Activated CD4-positive, CD25-positive, alpha-beta regulatory T cell treated with anti-CD3 and anti-CD28 coated beads, Interleukin-2, amount 50 U/mL, for 72 hours (primary cell): ENCODE results near the gene PRKCH.

ENCODE experiments used
- DNase-seq: peaks from one replicate; pipeline ENCODE4 v3.0.0; 2021

The PRKCH gene

GRCh38 chr14:61499991-61500390, 178.6 kb downstream of the PRKCH start:
- DNase-seq = no peak

- no peak for DNase-seq
These were observed 180.5 kb downstream of the PRKCH start for GRCh38 chr14:61501714-61502458.

GRCh38 chr14:61502459-61503093, 181.2 kb downstream of the PRKCH start:
- DNase-seq = no peak

GRCh38 chr14:61503167-61503801, 181.9 kb downstream of the PRKCH start:
- no peak for DNase-seq

GRCh38 chr14:61504901-61505300, 183.5 kb downstream of the PRKCH start:
- no peak for DNase-seq

- no peak for DNase-seq
These were observed 184.7 kb downstream of the PRKCH start for GRCh38 chr14:61505815-61506809.

GRCh38 chr14:61508526-61508925, 187.1 kb downstream of the PRKCH start:
- DNase-seq = no peak

- DNase-seq = no peak
These were observed 189.6 kb downstream of the PRKCH start for GRCh38 chr14:61510736-61511557.

GRCh38 chr14:61511558-61511948, 190.2 kb downstream of the PRKCH start:
- no peak for DNase-seq

- no peak for DNase-seq
These were observed 190.9 kb downstream of the PRKCH start for GRCh38 chr14:61512026-61512834.

GRCh38 chr14:61513986-61514830, 192.8 kb downstream of the PRKCH start:
- no peak for DNase-seq

- DNase-seq = no peak
These were observed 193.5 kb downstream of the PRKCH start for GRCh38 chr14:61514927-61515326.

GRCh38 chr14:61515436-61516117, 194.2 kb downstream of the PRKCH start:
- DNase-seq = no peak

GRCh38 chr14:61516118-61516743, 194.9 kb downstream of the PRKCH start:
- DNase-seq = no peak

- no peak for DNase-seq
These were observed 195.7 kb downstream of the PRKCH start for GRCh38 chr14:61516964-61517653.

GRCh38 chr14:61517911-61518384, 196.6 kb downstream of the PRKCH start:
- DNase-seq = no peak

GRCh38 chr14:61518403-61518802, 197.0 kb downstream of the PRKCH start:
- no peak for DNase-seq

- DNase-seq = no peak
These were observed 197.7 kb downstream of the PRKCH start for GRCh38 chr14:61519106-61519505.
